Activated CD8-positive, alpha-beta T cell treated with anti-CD3 and anti-CD28 coated beads for 36 hours (primary cell): ENCODE measurements around the gene EGR4. TPM values are rescaled to one million over a fixed set of nuclear protein-coding genes. Genes with fewer than 3 reads are reported as not detected.

Experiments
- ATAC-seq: fragments of 200-7000 bp; cut with Tn5 transposase; one replicate; pipeline ENCODE4 v1.10.0; 2021; ENCODE audit warnings: mild to moderate bottlenecking, moderate library complexity
- CTCF ChIA-PET: fragments of 350-600 bp; sonication (Branson Sonifier 250); formaldehyde crosslinking; loops from one replicate; lab custom pipeline; 2021; ENCODE audit warnings: antibody characterized with exemption; lab: Charles Lee
- POLR2A ChIA-PET: fragments of 350-600 bp; sonication (Branson Sonifier 250); formaldehyde crosslinking; loops from one replicate; lab custom pipeline; 2021; ENCODE audit warnings: antibody characterized with exemption; lab: Charles Lee
- DNase-seq: peaks from one replicate; pipeline ENCODE4 v3.0.0-alpha.2; 2020
- H3K27ac Mint-ChIP-seq: one replicate; pipeline ENCODE4 v1.8.0; 2021; ENCODE audit warnings: mild to moderate bottlenecking, mixed read lengths
- H3K27me3 Mint-ChIP-seq: one replicate; pipeline ENCODE4 v1.8.0; 2021; ENCODE audit warnings: mixed read lengths
- H3K36me3 Mint-ChIP-seq: one replicate; pipeline ENCODE4 v1.8.0; 2021; ENCODE audit warnings: low read depth, mixed read lengths
- H3K4me1 Mint-ChIP-seq: one replicate; pipeline ENCODE4 v1.8.0; 2021; ENCODE audit warnings: low read depth, mixed read lengths
- H3K4me3 Mint-ChIP-seq: one replicate; pipeline ENCODE4 v1.8.0; 2021; ENCODE audit warnings: mild to moderate bottlenecking, moderate library complexity, mixed read lengths
- H3K9me3 Mint-ChIP-seq: one replicate; pipeline ENCODE4 v1.8.0; 2021; ENCODE audit warnings: mixed read lengths
- intact Hi-C: fragments of 100-400 bp; cut with micrococcal nuclease; formaldehyde crosslinking; loops from one replicate; pipeline ENCODE4 v1.10.0; 2022
- total RNA-seq, 2 experiments: library from RNA; stranded (reverse); gene quantifications; one replicate each; pipeline ENCODE4 v1.2.3, GENCODE V29; 2021
- TF ChIP-seq, protein P1 (sequence below): fragments of 200-600 bp; IDR thresholded peaks from one replicate; pipeline ENCODE4 v1.8.0; 2022; ENCODE audit warnings: antibody characterized with exemption, mild to moderate bottlenecking

The EGR4 gene
- total RNA-seq, 2 experiments from 2014 or later = 0.11 to 0.29 TPM

GRCh38 chr2:73259704-73260337, 33.5 kb downstream of the EGR4 start:
- Mint-ChIP-seq H3K9me3 (no peaks in the 10 kb centered on the region), H3K36me3 (peaks cover 20% of the 10 kb centered on the region), H3K4me1 (peaks cover 3% of the 10 kb centered on the region), H3K4me3 (no peak overlapping the region), H3K27me3 (no peaks in the 10 kb centered on the region), H3K27ac (no peak overlapping the region)
- TF ChIP-seq, protein P1, sequence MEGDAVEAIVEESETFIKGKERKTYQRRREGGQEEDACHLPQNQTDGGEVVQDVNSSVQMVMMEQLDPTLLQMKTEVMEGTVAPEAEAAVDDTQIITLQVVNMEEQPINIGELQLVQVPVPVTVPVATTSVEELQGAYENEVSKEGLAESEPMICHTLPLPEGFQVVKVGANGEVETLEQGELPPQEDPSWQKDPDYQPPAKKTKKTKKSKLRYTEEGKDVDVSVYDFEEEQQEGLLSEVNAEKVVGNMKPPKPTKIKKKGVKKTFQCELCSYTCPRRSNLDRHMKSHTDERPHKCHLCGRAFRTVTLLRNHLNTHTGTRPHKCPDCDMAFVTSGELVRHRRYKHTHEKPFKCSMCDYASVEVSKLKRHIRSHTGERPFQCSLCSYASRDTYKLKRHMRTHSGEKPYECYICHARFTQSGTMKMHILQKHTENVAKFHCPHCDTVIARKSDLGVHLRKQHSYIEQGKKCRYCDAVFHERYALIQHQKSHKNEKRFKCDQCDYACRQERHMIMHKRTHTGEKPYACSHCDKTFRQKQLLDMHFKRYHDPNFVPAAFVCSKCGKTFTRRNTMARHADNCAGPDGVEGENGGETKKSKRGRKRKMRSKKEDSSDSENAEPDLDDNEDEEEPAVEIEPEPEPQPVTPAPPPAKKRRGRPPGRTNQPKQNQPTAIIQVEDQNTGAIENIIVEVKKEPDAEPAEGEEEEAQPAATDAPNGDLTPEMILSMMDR = no peak
- DNase-seq (no peak), ATAC-seq (no peak)
- intact Hi-C loops = no loop called here
- CTCF ChIA-PET = no interaction called here
- POLR2A ChIA-PET = no interaction called here

GRCh38 chr2:73259276-73259675, 34.1 kb downstream of the EGR4 start:
- Mint-ChIP-seq H3K27me3 (no peaks in the 10 kb centered on the region), H3K9me3 (no peaks in the 10 kb centered on the region)
- DNase-seq = no peak

GRCh38 chr2:73258913-73259215, 34.5 kb downstream of the EGR4 start:
- intact Hi-C loops = no loop called here
- ChIA-PET CTCF (interaction anchor here (1.3 to 1.7 kb wide), 2 partner anchors 10 to 32 kb away, joined by 3 to 4 read pairs; no protein-coding TSS in a partner anchor), POLR2A (interaction anchor here (1.1 kb wide), 1 partner anchor 9 kb away, joined by 4 read pairs; no protein-coding TSS in a partner anchor)
- TF ChIP-seq, protein P1 = no peak
- ATAC-seq (no peak), DNase-seq (no peak)
- no peaks in the 10 kb centered on the region for H3K9me3 Mint-ChIP-seq
- no peak overlapping the region for H3K4me3 Mint-ChIP-seq
- no peaks in the 10 kb centered on the region for H3K27me3 Mint-ChIP-seq
- peaks cover 16% of the 10 kb centered on the region for H3K36me3 Mint-ChIP-seq
- no peak overlapping the region for H3K27ac Mint-ChIP-seq
- H3K4me1 Mint-ChIP-seq = peaks cover 3% of the 10 kb centered on the region

More at GRCh38 chr2:73259276-73259675, 34.1 kb downstream of the EGR4 start:
- TF ChIP-seq, protein P1 = no peak
- ChIA-PET POLR2A (interaction anchor here (1.1 kb wide), 1 partner anchor 9 kb away, joined by 4 read pairs; no protein-coding TSS in a partner anchor), CTCF (interaction anchor here (1.3 to 1.7 kb wide), 2 partner anchors 9 to 32 kb away, joined by 3 to 4 read pairs; no protein-coding TSS in a partner anchor)
- no peak overlapping the region for H3K4me3 Mint-ChIP-seq
- intact Hi-C loops = no loop called here
- H3K27ac Mint-ChIP-seq = no peak overlapping the region
- peaks cover 3% of the 10 kb centered on the region for H3K4me1 Mint-ChIP-seq
- H3K36me3 Mint-ChIP-seq = peaks cover 19% of the 10 kb centered on the region
- no peak for ATAC-seq

DNA sequence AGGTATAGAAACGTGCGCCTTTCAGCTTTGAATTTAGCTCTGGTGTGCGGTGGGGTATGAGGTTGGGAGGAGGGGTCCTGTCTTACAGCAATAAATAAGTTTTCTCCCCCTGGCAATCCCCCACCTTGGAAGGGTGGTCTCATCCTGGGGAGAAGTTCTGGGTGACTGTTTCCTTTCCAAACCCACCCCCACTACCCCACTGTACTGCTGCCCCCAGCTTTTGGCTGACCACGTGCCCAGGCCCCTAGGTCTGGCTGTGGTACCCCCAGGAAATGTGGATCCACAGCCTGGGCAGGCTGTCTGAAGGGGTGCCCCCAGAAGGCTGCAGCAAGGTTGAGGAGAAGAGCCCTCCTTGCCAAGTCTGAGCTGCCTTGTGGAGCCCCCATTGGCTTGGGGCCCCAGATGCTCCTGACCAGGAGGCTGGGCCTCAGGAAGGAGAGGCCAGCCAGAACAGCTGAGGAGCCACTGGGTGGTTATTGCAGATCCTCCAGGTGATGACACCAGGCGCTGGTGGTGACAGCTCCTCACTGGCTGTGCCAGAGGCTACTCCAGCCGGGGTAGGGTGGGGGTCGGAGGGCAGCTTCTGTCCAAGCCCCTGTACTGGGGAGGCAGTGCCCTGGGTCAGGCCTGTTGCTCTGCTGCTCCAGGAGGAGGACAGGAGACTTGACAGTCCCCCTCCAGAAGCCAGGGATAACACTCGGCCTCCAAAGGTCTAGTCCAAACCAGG, 35.0 kb downstream of the EGR4 start:
- ATAC-seq (no peak), DNase-seq (no peak)
- H3K27ac Mint-ChIP-seq = no peak overlapping the region
- peaks cover 3% of the 10 kb centered on the region for H3K4me1 Mint-ChIP-seq
- intact Hi-C loops = no loop called here
- no peak overlapping the region for H3K4me3 Mint-ChIP-seq
- no peaks in the 10 kb centered on the region for H3K9me3 Mint-ChIP-seq
- no peaks in the 10 kb centered on the region for H3K27me3 Mint-ChIP-seq
- peaks cover 18% of the 10 kb centered on the region for H3K36me3 Mint-ChIP-seq
- TF ChIP-seq, protein P1 = no peak
- POLR2A ChIA-PET = interaction anchor here (0.6 to 1.2 kb wide), 4 partner anchors 8 to 146 kb away, joined by 3 to 4 read pairs (median 4); partner anchors contain the start of gene RAB11FIP5
- CTCF ChIA-PET = interaction anchor here (0.7 to 1.7 kb wide), 3 partner anchors 10 to 32 kb away, joined by 3 to 4 read pairs (median 3); no protein-coding TSS in a partner anchor
